Astrocyte (in vitro differentiated cells and primary cell): ENCODE data around the gene DIP2C.

Experiments used
- EZH2 ChIP-seq: IDR thresholded peaks from 2 replicates; pipeline ENCODE4 v1.6.1; 2012; ENCODE audit warnings: mild to moderate bottlenecking, low read length, inconsistent platforms; ENCODE audit not compliant: insufficient read depth
- TF ChIP-seq, protein P1 (sequence below): IDR thresholded peaks from 2 replicates; pipeline ENCODE4 v1.5.1; 2011; ENCODE audit warnings: low read depth, mild to moderate bottlenecking, inconsistent platforms, low read length, moderate library complexity; ENCODE audit not compliant: insufficient read depth

DNA sequence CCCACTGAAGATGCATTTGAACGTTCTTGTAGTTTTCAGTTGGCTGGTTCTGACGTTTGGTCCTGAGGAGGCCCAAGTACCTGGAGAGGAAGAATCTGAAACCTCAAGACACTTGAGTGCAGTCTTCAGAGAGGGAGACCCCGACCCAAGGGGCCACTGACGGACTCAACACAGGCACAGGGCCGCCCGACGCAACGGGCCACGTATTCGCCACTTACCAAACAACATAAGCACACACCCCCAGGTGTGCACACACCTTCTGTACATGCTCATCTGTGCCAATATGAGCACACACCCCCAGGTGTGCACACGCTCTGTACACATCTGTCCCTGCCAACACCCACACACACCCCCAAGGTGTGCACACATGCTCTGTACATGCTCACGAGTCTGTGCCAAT lies 68.5 kb downstream of the DIP2C start:
- TF ChIP-seq EZH2, result no peak
- TF ChIP-seq, protein P1, sequence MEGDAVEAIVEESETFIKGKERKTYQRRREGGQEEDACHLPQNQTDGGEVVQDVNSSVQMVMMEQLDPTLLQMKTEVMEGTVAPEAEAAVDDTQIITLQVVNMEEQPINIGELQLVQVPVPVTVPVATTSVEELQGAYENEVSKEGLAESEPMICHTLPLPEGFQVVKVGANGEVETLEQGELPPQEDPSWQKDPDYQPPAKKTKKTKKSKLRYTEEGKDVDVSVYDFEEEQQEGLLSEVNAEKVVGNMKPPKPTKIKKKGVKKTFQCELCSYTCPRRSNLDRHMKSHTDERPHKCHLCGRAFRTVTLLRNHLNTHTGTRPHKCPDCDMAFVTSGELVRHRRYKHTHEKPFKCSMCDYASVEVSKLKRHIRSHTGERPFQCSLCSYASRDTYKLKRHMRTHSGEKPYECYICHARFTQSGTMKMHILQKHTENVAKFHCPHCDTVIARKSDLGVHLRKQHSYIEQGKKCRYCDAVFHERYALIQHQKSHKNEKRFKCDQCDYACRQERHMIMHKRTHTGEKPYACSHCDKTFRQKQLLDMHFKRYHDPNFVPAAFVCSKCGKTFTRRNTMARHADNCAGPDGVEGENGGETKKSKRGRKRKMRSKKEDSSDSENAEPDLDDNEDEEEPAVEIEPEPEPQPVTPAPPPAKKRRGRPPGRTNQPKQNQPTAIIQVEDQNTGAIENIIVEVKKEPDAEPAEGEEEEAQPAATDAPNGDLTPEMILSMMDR, result no peak
